CD1c-positive myeloid dendritic cell (primary cell): ENCODE data around the gene SMIM44.
"Not testable (repeated sequence)": the region's sequence is repeated elsewhere in the genome, so short reads cannot be mapped to it uniquely, and the experiment has no call there.

ENCODE experiments used
- DNase-seq: peaks from one replicate; pipeline ENCODE4 v3.0.0-alpha.2; 2016; ENCODE audit errors: extremely low spot score

The SMIM44 gene

DNA sequence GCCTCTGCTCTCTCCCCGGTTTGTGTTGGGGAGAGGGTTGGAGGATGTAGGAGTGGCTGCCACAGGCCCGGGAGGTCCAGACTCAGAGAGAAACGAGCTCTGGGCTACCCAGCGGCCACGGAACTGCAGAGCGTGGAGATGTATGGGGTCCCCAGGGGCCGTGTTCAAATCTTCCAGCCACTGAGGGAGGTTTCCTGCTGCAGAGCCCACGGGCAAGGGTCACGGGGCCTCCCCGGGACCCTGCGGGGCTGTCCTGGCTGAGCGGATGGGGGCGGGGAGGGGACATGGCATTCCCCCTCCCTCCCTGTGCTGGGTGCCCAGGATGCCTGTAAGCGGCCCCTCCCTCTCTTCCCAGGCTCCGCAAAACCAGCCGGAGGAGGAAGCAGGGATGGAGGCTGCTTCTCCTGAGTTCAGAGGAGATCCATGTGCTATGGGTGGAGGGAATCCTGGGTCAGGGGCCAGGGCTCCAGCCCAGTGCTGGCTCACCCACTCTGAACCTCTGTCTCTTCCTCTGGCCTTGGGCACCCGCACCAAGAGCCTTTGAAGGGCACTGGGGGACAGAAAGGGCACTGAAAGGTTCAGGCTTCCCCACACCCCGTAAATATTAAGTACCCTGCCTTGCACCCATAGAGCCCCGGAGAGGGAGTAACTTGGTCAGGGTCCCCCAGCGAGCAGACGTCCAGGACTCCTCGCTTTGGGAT lies 25.6 kb downstream of the SMIM44 start:
- no peak for DNase-seq

DNA sequence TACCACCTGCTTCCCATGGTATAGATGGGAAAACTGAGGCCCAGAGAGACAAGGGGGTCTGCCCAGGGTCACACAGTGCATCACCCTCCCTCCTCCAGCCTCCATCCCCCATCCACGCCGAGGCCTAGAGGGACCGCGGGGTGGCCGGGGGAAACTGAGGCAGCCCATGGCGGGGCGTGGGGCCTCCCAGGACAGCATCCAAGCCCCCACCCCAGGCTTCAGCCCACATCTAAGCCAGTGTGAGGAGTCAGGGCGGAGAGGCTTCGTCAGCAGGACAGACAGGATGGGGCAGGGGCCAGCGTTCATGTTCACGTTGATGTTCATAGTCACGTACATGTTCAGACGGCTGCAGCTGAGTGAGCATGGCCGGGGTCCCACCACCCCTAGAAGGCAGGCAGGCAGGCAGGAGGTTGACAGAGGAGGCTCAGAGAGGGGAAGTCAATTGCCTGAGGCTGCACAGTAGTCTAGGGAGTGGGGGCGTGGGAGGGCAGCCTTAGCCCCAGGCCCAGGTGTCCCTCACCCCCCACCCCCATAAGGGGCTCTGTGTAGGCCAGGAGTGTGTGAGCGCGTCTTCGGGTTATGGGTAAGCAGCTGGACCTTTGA lies 26.2 kb downstream of the SMIM44 start:
- no peak for DNase-seq

DNA sequence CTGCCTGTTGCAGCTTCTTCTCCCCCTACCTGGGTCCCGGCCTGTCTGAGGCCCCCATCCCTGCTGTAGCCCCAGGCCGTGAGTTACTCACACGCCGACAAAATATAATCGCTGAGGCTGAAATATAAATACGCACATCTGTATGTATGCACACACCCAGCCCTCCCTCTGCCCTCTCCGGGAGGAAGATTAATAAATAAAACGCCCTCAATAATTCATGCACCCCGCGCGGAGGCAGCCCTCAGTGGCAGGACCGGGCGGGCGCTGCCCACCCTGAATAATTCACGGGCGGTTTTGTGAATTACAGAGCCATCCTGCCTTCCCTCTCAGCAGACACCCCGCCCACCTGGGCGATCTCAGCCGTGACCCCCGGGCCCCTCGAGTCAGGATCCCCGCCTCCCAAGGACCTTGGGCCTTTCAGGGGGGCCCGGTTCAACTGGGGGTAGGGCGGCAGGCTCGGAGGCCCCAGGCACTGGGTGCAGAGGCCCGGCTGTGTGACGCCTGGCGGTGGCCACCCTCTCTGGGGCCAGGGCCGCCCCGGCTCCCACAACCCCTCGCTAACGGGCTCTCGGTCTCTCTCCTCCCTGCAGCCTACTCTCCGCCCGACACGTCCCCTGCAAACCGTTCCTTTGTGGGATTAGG lies 27.2 kb downstream of the SMIM44 start:
- no peak for DNase-seq

DNA sequence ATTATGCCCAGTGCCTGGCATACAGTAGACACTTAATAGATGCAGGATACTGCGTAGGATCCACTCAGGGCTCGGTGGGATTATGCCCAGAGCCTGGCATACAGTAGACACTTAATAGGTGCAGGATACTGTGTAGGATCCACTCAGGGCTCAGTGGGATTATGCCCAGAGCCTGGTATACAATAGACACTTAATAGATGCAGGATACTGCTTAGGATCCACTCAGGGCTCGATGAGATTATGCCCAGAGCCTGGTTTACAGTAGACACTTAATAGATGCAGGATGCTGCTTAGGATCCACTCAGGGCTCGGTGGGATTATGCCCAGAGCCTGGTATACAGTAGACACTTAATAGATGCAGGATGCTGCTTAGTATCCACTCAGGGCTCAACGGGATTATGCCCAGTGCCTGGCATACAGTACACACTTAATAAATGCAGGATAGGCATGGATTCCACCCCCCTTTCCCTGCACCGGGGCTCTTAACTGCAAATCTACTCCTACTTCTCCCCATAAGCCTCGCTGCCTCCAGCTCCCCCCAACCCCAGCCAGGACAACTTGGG lies 27.8 kb downstream of the SMIM44 start:
- no peak for DNase-seq

DNA sequence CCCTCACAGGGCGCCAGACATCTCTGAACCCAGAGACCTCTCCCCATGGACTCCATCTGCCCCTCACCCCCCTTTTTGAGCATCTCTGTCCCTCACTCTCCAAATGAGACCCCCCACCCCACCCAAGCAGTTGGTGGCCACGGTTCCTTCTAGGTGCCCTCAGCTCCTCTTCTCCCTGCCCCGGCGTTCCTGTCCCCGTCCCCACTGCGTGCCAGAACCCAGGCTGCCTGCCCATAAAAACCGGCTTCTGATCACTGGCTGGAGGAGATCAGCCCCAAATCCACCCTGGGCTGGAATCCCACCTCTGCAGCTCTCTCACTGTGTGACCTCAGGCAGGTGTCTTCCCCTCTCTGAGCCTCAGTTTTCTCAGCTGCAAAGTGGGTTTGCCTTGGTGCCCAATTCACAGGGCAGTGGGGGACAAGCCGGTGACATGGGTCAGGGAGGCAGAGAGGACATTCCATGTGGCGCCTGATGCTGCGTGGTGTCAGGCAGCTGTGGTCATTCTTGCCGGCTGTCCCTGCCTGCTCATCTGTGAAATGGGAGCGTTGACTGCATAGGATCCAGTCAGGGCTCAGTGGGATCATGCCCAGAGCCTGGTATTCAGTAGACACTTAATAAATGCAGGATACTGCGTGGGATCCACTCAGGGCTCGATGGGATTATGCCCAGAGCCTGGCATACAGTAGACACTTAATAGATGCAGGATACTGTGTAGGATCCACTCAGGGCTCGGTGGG lies 28.4 kb downstream of the SMIM44 start:
- no peak for DNase-seq

DNA sequence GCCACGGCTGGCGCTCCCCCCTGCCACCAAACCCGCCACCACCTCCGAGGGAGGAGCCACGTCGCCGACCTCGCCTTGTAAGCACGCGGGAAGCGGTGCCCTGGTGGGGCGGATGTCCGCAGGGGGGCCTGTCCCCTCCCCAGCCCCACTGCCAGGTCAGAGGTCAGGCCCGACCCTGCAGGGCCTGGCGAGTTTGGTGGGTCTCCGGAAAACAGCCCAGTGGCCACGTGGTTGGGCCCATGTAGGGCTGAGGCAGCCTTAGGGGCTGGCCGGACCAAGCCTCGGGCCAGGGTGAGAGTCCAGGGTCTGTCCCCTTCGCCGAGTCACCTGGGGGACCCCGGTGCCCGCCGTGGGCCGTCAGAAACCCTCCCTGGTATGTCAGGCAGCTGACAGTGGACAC lies 29.4 kb downstream of the SMIM44 start:
- DNase-seq = no peak

DNA sequence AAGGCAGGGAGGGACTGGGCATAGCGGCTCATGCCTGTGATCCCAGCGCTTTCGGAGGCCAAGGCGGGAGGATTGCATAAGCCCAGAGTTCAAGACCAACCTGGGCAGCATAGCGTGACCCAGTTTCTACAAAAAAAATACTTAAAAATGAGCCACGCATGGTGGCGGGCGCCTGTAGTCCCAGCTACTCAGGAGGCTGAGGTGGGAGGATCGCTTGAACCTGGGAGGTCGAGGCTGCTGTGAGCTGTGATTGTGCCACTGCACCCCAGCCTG lies 30.4 kb downstream of the SMIM44 start:
- not testable (repeated sequence) for DNase-seq

DNA sequence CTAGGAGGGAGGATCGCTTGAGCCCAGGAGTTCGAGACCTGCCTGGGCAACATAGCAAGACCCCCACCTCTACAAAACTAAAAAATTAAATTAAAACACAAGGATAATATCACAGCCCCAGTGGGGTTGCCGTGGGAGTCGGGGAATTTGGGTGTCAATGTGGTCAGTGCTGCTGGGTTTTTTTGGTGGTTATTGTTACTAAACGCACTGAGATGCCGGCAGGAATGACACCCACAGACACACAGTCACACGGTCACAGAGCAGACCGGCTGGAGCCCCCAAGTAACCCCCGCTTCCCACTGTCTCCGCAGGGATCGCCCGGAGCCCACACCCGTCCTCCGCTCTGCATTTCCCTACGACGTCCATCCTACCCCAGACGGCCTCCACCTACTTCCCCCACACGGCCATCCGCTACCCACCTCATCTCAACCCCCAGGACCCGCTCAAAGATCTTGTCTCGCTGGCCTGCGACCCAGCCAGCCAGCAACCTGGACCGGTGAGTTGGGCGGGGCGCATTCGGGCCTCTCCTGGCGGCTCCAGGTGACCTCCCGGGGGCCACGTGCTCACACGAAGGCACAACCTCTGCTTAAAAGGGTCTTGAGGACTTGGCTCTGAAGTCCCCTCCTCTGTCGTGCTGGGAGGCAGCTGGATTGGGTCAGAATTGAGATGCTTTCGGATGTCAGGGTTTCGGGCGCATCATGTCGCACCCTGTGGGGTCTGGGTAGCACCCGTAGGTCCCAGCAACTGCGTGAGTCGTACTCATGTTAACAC lies 30.9 kb downstream of the SMIM44 start:
- DNase-seq = no peak

DNA sequence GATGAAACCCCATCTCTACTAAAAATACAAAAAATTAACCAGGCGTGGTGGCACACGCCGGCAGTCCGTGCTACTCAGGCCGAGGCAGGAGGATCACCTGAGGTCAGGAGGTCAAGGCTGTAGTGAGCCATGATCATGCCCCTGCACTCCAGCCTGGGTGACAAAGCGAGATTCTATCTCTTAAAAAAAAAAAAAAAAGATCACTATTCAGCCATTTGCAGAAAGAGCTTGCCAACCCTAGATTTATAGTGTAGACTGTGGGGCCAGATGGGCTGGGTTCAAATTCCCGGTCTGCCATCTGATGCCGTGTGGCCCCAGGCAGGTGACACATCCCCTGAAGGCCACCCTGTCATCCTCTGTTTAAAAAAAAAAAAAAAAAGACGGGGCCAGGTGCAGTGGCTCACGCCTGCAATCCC lies 31.8 kb downstream of the SMIM44 start:
- no peak for DNase-seq

DNA sequence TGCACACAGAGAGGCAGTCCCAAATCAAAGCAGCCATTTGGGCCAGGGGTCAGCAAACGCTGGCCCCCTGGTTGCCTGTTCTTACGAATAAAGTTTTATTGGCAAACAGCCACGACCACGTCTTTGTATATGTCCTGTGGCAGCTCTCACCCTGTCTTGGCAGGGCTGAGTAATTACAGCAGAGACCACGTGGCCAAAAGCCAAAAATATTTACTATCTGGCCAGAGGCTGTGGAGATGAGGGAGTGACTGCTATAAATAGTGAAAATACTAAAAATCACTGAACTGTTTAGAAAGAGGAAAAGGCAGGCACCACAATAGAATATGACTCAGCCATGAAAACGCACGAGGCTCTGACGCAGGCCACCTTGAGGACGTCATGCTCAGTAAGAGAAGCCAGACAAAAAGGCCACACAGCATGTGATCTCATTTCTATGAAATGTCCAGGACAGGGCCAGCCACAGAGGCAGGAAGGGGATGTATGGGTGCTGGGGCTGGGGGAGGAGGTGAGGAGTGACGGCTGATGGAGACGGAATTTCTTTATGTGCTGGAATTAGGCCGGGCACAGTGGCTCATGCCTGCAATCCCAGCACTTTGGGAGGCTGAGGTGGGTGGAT lies 32.3 kb downstream of the SMIM44 start:
- peak; percentile 88 for DNase-seq

DNA sequence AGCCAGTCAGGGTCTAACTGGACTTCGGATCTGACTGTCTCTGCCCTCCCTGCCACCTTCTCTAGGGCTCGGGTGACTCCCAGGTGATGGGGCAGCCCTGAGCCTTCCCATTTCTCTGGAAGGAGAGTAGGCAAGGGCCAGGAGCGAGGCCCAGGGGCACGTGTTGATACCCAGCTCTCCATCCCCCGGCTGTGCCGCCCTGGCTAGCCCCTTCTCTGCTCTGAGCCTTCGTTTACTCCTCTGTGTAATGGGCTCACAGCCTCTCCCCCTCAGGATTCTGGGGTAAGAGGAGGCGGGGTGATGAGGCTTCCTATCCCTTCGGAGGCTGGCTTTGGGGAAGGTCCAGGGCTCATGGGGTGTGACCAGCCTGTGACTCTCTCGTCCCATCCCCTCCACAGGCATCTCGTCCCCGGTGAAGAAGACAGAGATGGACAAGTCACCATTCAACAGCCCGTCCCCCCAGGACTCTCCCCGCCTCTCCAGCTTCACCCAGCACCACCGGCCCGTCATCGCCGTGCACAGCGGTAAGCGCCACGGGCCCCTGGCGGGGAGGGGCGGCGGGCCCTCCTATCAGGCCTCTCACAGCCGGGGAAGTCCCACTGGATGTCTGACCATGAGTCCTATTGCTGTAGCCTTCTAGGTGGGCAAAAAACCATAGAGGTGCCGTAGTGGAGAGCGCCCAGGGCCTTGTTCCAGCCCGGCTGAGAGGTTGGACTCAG lies 34.5 kb downstream of the SMIM44 start:
- no peak for DNase-seq

DNA sequence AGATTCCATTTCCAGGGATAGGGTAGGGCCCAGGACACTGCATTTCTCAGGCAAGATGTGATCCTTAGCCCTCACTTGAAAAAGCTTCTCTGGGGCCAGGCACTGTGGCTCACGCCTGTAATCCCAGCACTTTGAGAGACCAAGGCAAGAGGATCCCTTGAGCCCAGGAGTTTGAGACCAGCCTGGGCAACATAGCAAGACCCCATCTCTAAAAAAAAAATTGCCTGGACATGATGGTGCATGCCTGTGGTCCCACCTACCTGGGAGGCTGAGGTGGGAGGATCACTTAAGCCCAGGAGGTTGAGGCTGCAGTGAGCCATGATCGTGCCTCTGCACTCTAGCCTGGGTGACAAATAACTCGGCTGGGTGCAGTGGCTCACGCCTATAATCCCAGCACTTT lies 36.6 kb downstream of the SMIM44 start:
- not testable (repeated sequence) for DNase-seq

DNA sequence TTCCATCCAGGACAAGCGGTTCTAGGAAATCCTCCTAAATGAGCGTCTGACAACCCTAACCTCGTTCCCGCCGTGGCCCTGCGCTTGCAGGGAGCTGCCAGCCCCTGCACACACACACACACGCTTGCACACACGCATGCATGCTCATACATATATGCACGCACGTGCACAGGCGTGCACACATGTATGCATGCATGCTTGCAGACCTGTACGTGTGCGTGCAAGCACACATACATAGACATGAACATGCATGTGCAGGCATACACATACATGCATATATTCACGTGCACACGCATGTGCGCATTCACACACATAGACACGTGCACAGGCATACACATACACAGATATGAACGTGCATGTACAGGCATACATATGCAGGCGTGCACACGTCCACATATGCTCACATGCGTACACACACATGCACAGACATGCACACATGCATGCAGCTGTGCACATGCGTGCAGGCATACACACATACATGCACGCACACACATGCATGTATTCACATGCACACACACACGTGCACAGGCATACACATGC lies 38.5 kb downstream of the SMIM44 start:
- DNase-seq = no peak

DNA sequence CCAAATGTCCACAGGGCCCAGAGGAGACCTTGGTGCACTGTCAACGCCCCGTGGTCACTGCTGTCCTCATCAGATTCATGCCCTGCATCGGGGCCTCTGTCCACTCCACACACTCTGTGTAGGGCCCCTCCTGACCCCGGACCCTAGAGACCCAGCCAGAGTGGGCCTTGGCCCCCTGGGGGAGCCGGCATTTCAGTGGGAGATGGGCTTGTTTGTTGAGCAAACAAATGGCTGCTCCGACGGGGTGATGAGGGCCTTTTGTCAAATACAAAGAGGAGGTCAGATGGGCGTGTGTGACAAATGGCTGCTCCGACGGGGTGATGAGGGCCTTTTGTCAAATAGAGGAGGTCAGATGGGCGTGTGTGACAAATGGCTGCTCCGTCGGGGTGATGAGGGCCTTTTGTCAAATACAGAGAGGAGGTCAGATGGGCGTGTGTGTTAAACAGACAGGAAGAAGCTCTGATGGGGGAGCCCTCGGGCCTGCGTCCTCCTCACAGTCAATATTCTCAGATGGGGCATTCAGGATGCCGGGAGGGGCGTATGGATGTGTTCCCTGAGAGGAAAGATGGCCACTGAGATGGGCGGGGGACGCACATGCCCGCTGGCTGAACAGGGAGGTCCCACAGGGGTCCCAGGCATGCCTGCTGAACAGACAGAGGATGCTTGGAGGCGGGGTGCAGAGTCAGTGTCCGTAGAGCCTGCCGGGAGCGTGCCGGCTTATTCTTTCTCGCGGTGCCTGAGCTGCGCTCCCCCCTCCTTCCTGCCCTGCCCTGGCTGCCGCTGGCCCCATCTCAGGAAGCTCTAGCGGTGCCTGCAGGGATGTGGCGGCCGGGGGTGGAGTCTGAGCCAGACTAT lies 39.2 kb downstream of the SMIM44 start:
- DNase-seq = no peak

DNA sequence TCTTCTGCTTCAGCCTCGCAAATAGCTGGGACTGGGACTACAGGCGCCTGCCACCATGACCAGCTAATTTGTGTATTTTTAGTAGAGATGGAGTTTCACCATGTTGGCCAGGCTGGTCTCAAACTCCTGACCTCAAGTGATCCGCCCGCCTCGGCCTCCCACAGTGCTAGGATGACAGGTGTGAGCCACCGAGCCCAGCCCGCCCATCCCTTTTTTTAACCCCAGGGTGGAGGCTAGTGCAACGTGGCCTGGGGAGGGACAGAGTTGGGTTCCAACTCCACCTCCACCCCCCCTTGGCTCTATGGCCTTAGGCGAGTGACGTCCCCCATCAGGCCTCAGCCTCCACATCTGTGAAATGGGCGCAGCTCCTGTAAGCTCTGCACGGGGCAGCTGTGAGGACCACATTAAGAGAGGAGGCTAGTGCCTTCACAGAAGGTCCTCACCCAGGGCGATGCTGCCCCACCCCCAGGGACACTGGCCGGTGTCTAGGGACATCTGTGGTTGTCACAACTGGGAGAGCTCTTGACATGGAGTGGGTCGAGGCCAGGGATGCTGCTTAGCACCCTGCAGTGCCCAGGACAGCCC lies 40.7 kb downstream of the SMIM44 start:
- DNase-seq = no peak

DNA sequence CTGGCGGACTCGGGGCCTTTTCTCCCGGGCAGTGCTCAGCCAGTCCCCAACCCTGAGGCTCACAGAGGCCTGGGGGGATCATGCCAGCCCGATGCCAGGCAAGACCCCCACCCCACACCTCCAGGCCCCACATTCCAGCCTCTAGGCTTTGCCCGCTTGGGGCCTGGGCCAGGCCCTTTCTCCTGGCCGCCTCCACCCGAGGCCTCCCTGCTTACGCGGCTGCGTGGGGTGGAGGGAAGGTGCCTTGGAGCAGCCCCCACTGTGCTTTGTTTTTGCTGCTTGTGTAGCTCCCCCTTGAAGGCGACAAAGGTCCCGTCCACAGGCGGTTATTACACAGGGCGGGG lies 41.3 kb downstream of the SMIM44 start:
- no peak for DNase-seq

DNA sequence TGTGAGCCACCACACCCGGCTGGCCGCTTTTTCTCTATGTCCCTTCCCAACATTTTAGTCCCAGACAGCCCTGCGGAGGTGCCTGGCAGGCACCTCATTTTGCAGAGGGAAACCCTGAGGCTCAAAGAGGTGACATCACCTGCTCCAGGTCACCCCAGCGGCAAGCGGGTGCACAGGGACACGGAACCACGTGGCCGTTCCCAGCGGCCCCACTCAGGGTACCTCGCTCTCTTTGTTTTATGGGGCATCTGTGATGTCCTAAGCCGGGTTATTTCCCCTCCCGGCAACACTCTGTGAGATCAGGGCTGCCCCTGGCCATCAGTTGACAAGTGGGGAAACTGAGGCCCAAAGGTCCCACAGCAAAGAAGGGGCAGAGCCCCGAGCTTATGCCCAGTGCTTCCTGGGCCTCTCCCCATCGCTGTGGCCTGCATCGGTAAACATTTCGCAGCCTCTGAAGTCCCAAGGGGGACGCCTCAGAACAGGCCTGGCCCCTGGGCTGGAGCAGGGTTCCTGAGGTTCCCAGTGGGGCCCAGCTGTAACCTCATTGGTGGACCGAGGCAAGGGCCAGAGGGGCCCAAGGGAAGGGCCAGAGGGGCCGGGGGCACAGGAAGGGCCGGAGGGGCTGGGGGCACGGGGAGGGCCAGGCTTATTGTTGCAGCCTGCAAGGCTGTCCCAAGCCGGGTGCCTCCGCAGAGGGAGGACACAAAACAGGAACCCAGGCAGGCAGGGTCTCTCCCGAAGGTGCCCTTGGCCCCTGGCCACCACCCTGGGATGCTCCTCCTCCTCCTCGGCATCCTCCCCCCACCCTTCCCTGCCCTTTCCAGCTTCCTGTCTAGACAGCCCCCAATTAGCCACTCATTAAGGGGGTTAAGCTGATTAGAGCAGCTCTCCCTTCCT lies 41.9 kb downstream of the SMIM44 start:
- no peak for DNase-seq

DNA sequence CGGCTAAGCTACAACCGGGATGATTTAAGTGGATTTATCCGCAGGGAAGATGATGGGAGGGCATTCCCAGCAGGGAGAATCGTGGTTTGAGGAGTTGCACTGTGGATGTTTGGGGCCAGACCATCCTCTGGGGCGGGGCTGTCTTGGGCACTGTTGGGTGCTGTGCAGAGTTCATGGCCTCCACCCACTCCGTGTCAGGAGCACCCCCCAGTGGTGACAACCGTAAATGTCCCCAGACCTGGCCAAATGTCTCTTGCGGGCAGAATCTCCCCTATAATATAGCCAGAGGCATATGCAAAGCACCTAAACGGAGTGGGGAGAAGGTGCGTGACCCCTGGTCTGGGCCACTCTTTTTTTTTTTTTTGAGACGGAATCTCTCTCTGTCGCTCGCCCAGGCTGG lies 43.2 kb downstream of the SMIM44 start:
- DNase-seq = peak; percentile 67
